Measurements from ENCODE around the gene CRYBA4. TPM values are rescaled to one million over a fixed set of nuclear protein-coding genes. Genes with fewer than 3 reads are reported as not detected.

Gene CRYBA4
- total RNA-seq, 4 donors from 2014 or later = not detected

DNA sequence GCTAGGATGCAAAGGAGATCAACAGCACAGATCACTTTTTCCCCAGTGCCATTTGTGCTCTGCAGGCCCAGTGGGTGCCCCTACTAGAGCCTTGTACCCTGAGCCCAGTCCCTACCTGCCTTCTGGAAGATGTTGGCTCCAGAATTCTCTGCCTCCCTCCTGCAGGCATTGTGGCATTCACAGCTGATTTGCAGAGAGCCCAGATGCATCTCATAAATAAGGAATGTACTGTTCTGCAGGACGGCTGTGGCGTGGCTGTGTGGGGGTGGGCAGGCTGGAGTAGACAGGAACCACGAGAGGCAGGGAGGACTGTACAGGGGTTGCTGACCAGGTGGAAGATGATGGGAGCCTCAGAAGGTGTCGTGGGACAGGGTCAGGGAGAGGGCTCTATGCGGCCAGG lies 24.4 kb downstream of the CRYBA4 start:
- 32 to 35% methylated on average over 5 of the region's 5 CpGs for WGBS, 2 donors
- H3K9me3 ChIP-seq = no peaks in the 10 kb centered on the region

DNA sequence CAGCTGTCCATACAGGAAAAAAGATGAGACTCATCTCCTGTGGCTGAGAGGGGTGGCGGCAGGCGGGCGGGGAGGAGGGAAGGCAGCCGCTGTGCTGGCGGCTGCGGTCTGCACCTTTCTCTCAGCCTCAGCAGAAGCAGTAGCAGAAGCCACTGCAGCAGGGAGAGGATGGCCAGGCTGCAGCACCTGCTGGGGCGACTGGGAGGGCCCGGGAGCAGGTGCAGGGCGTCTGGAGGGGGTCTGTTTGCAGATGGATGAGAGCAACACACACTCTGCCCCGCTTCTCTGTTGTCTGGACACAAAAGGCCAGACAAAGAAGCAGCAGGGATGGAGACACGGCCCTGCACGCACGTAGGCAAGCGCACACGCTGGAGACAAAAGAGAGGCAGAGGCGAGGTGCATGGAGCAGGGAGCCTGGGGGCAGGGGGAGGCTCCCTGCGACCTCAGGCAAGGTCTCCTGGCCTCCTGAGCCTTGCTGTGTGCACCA lies 26.3 kb downstream of the CRYBA4 start:
- no peak for TF ChIP-seq CTCF (IDR thresholded peaks at IDR 0.05)
- no peak for TF ChIP-seq POLR2A (IDR thresholded peaks at IDR 0.05)
- TF ChIP-seq EP300 (IDR thresholded peaks at IDR 0.05) = no peak
- no peak overlapping the region for H3K27ac ChIP-seq
- H3K36me3 ChIP-seq = no peaks in the 10 kb centered on the region
- H3K4me1 ChIP-seq = peaks cover 0 to 11% (median 4%) of the 10 kb centered on the region in 4 donors
- WGBS, 2 donors = 17 to 19% methylated on average over 13 to 17 of the region's 17 CpGs
- H3K27me3 ChIP-seq = peaks cover 0 to 75% of the 10 kb centered on the region in 2 donors
- no peak for DNase-seq (ENCODE audit: low spot score in 2 of 2)
- H3K4me3 ChIP-seq = no peak overlapping the region
- H3K9me3 ChIP-seq = no peaks in the 10 kb centered on the region

More for the DNA sequence above, 24.4 kb downstream of the CRYBA4 start:
- no peak for DNase-seq (ENCODE audit: low spot score in 2 of 2)
- Histone ChIP-seq H3K4me3 (no peak overlapping the region), H3K27ac (no peak overlapping the region), H3K36me3 (no peaks in the 10 kb centered on the region), H3K27me3 (peaks cover 0 to 68% of the 10 kb centered on the region in 2 donors), H3K4me1 (peaks cover 0 to 11% (median 5%) of the 10 kb centered on the region in 4 donors)
- TF ChIP-seq EP300 (IDR thresholded peaks at IDR 0.05) (no peak), POLR2A (IDR thresholded peaks at IDR 0.05) (no peak), CTCF (IDR thresholded peaks at IDR 0.05) (no peak)

- Histone ChIP-seq H3K4me1 (peaks cover 0 to 11% (median 2%) of the 10 kb centered on the region in 4 donors), H3K36me3 (no peaks in the 10 kb centered on the region), H3K4me3 (no peak overlapping the region), H3K27me3 (peaks cover 0 to 79% of the 10 kb centered on the region in 2 donors), H3K9me3 (no peaks in the 10 kb centered on the region), H3K27ac (no peak overlapping the region)
- WGBS, 2 donors = 64% methylated on average over 6 of the region's 6 CpGs
- TF ChIP-seq POLR2A (IDR thresholded peaks at IDR 0.05) (no peak), CTCF (IDR thresholded peaks at IDR 0.05) (no peak), EP300 (IDR thresholded peaks at IDR 0.05) (no peak)
- DNase-seq (ENCODE audit: low spot score in 2 of 2) = no peak
Observed at GRCh38 chr22:26648528-26649388, 27.0 kb downstream of the CRYBA4 start.

- H3K4me3 ChIP-seq = no peak overlapping the region
- H3K36me3 ChIP-seq = no peaks in the 10 kb centered on the region
- TF ChIP-seq POLR2A (IDR thresholded peaks at IDR 0.05) (no peak), CTCF (IDR thresholded peaks at IDR 0.05) (no peak), EP300 (IDR thresholded peaks at IDR 0.05) (no peak)
- no peak for DNase-seq (ENCODE audit: low spot score in 2 of 2)
- peaks cover 0 to 5% (median 0%) of the 10 kb centered on the region in 4 donors for H3K4me1 ChIP-seq
- WGBS, 2 donors = 75 to 90% methylated on average over 6 of the region's 6 CpGs
- H3K27ac ChIP-seq = no peak overlapping the region
- peaks cover 0 to 78% of the 10 kb centered on the region in 2 donors for H3K27me3 ChIP-seq
- no peaks in the 10 kb centered on the region for H3K9me3 ChIP-seq
Observed at GRCh38 chr22:26650722-26651421, 29.1 kb downstream of the CRYBA4 start.

All from tibial nerve (tissue), 4 donors.